HepG2 (cell line): ENCODE data around the gene TMEM127. TPM values are rescaled to one million over a fixed set of nuclear protein-coding genes. Genes with fewer than 3 reads are reported as not detected.
A peak's percentile ranks its signal among the peaks of the same experiment; 100 is the strongest.

Experiments
- ETS1 ChIP-seq: sonication (generic); formaldehyde crosslinking; IDR thresholded peaks from 2 replicates; pipeline ENCODE4 v1.4.0; 2020; ENCODE audit warnings: missing genetic modification reagents
- HCFC1 ChIP-seq: fragments of 150-350 bp; IDR thresholded peaks from 2 replicates; pipeline ENCODE4 v1.6.1; 2014; ENCODE audit warnings: low read depth, low read length
- MAFK ChIP-seq, 2 experiments: IDR thresholded peaks in 1 of 2; conservative IDR thresholded peaks in 1 of 2; 2 replicates each; pipeline ENCODE4 v1.6.1; 2011; ENCODE audit warnings: improper control_type of control experiment in 2 of 2, low read length in 2 of 2
- MTA1 ChIP-seq: sonication (generic); formaldehyde crosslinking; IDR thresholded peaks from 2 replicates; pipeline ENCODE4 v1.4.0; 2020; ENCODE audit warnings: missing genetic modification reagents, mild to moderate bottlenecking, borderline replicate concordance
- NCOR1 ChIP-seq: fragments of 200-600 bp; sonication (generic); IDR thresholded peaks from 2 replicates; pipeline ENCODE4 v1.7.0; 2017; ENCODE audit warnings: antibody characterized with exemption, low read length, borderline replicate concordance
- POLR2A ChIP-seq, 2 experiments: IDR thresholded peaks; 2 replicates each; pipeline ENCODE4 v1.6.1; 2011; ENCODE audit warnings: low read depth in 2 of 2, low read length in 2 of 2, mild to moderate bottlenecking in 1 of 2, moderate library complexity in 1 of 2; ENCODE audit not compliant: insufficient read depth in 1 of 2
- RBM39 ChIP-seq: fragments of 200-400 bp; formaldehyde crosslinking; IDR thresholded peaks from one replicate; pipeline ENCODE4 v1.6.1; 2018; ENCODE audit warnings: antibody characterized with exemption, mild to moderate bottlenecking, low read depth, low read length; ENCODE audit not compliant: poor library complexity, severe bottlenecking
- RCOR2 ChIP-seq: IDR thresholded peaks from 2 replicates; pipeline ENCODE4 v1.6.1; 2016; ENCODE audit warnings: missing biosample characterization, missing genetic modification reagents
- TFDP1 ChIP-seq: IDR thresholded peaks from 2 replicates; pipeline ENCODE4 v1.6.1; 2016; ENCODE audit warnings: missing compliant biosample characterization, missing genetic modification reagents, borderline replicate concordance
- TMF1 ChIP-seq: sonication (generic); formaldehyde crosslinking; IDR thresholded peaks from 2 replicates; pipeline ENCODE4 v1.8.1; 2022; ENCODE audit warnings: low read depth, missing genetic modification reagents
- ZBTB44 ChIP-seq: sonication (generic); formaldehyde crosslinking; IDR thresholded peaks from 2 replicates; pipeline ENCODE4 v1.4.0; 2020; ENCODE audit warnings: missing genetic modification reagents
- ZFP90 ChIP-seq: sonication (generic); formaldehyde crosslinking; IDR thresholded peaks from 2 replicates; pipeline ENCODE4 v1.8.0; 2022; ENCODE audit warnings: missing genetic modification reagents, mild to moderate bottlenecking, inconsistent platforms, borderline replicate concordance
- ZKSCAN8 ChIP-seq: IDR thresholded peaks from 2 replicates; pipeline ENCODE4 v1.6.1; 2016; ENCODE audit warnings: borderline replicate concordance, missing genetic modification reagents, missing compliant biosample characterization
- ZNF567 ChIP-seq: sonication (generic); formaldehyde crosslinking; IDR thresholded peaks from 2 replicates; pipeline ENCODE4 v1.8.1; 2023; ENCODE audit warnings: mild to moderate bottlenecking, missing genetic modification reagents, borderline replicate concordance
- ZNF574 ChIP-seq: sonication (generic); formaldehyde crosslinking; IDR thresholded peaks from 2 replicates; pipeline ENCODE4 v1.4.0; 2020; ENCODE audit warnings: missing genetic modification reagents
- ZNF687 ChIP-seq: sonication (generic); formaldehyde crosslinking; IDR thresholded peaks from 2 replicates; pipeline ENCODE4 v1.5.1; 2020; ENCODE audit warnings: mild to moderate bottlenecking, missing genetic modification reagents, moderate library complexity
- ZNF7 ChIP-seq: IDR thresholded peaks from 2 replicates; pipeline ENCODE4 v1.6.1; 2016; ENCODE audit warnings: missing biosample characterization, missing genetic modification reagents
- polyA plus RNA-seq, 8 experiments: library from polyadenylated mRNA; depleted of rRNA in 3 of 8; stranded (reverse) in 7 of 8; unstranded in 1 of 8; fragments of >200 nt; fragmentation: Illumina TruSeq in 4 of 8; extraction: Trizol in 4 of 8; gene quantifications; 2 replicates each; pipeline versions ENCODE4 v1.2.1 to v1.2.3, GENCODE V29; 2011 to 2016; ENCODE audit warnings: low read depth in 4 of 8, missing spikeins in 1 of 8, mixed read lengths in 1 of 8; ENCODE audit not compliant: insufficient read depth in 1 of 8
- total RNA-seq, 5 experiments: library from RNA; depleted of rRNA; stranded (reverse); fragments of >200 nt; fragmentation: Illumina TruSeq; extraction: Trizol; gene quantifications; 2 replicates each; pipeline ENCODE4 v1.2.3, GENCODE V29; 2016; ENCODE audit warnings: low read depth in 1 of 5

TMEM127 gene
- total and polyA plus RNA-seq, 2 of the 13 experiments (the other 11 are each of a cell fraction or from before 2014, with no cell fraction given), result 21.5 to 33.9 TPM

- TF ChIP-seq ZNF687 (CRISPR knock-in tag) (peak; percentile 97), ETS1 (CRISPR knock-in tag) (peak; percentile 90; the same call in 1 of the 2 replicates), POLR2A (IDR thresholded peaks at IDR 0.05; ENCODE audit: insufficient read depth in 1 of 2, low read depth in 2 of 2, low read length in 2 of 2) (peak; percentile 88 to 95), RBM39 (peak; percentile 96), ZNF574 (CRISPR knock-in tag) (peak; percentile 97), MAFK (conservative IDR thresholded peaks at IDR 0.05 in 1 of 2, IDR thresholded peaks at IDR 0.05 in 1 of 2; ENCODE audit: low read length in 2 of 2) (no peak), NCOR1 (peak; percentile 81; the same call in 1 of the 2 replicates), TMF1 (CRISPR knock-in tag) (no peak), ZNF7 (CRISPR knock-in tag) (no peak), MTA1 (CRISPR knock-in tag) (peak; percentile 93; the same call in 1 of the 2 replicates), ZFP90 (peak; percentile 99), ZBTB44 (no peak; the same call in 1 of the 2 replicates), RCOR2 (no peak), TFDP1 (CRISPR knock-in tag) (peak; percentile 93), ZNF567 (CRISPR knock-in tag) (peak; percentile 96), HCFC1 (peak; percentile 76), ZKSCAN8 (CRISPR knock-in tag) (peak; percentile 16; the same call in 1 of the 2 replicates)
These were observed 39.5 kb upstream of the TMEM127 start, which contains the start of gene SNRNP200 (continued) for GRCh38 chr2:96305091-96305978.
